Frontal cortex (tissue), 4 donors: ENCODE results near the gene CFAP299. TPM values are rescaled to one million over a fixed set of nuclear protein-coding genes. Genes with fewer than 3 reads are reported as not detected.
"Not testable (repeated sequence)": the region's sequence is repeated elsewhere in the genome, so short reads cannot be mapped to it uniquely, and the experiment has no call there.

ENCODE experiments used
- DNase-seq, 2 donors: peaks; one replicate each; pipeline ENCODE4 v3.0.0; 2012; ENCODE audit warnings: low spot score in 2 of 2
- FAIRE-seq: peaks from 2 replicates; lab custom pipeline; 2012; peaks lifted over from hg19 to GRCh38; lab: Jason Lieb, UNC
- total RNA-seq: library from RNA; depleted of rRNA; stranded (reverse); fragments of >200 nt; gene quantifications from one replicate; pipeline ENCODE4 v1.2.3, GENCODE V29; 2014
- donor health status: control.
- donor health status: control.
- donor health status: control.

CFAP299 gene
- 1.2 TPM for total RNA-seq

DNA sequence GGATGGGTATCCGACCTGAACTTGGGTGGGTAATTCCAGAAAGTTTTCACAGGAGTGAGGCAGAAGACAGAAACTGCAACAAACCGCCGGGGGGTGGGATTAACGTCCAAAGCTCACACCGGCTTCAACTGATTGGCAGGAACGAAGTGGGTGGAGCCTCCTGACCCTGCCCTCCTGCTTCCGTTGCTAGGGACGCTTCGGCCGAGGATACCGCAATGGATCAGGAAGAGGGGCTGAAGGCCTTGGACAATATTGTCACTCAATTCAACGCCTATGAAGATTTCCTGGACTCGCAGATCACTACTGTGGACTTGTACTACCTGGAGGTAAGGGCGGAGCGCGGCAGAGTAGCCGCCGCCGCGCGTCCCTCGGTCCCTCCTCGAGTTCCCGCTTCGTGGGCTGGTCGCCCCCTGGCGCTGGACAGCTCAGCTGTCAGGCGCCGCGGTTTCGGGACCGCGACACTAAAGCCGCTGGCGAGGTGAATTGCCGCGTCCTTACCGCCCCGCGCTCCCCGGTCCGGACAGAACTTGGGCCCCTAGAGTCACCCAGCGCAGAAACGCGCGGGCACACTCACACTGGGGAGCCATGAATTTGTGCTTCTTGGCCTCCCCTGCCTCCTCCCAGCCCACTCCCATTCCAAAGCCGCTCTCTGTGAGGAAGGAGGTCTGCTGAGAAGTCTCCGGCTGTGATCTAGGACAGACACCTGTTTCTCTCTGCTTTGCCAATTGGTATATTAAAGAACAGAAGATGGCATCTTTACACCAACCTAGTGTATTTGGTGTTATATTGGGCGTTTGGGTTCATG lies at the start of gene CFAP299:
Gene CFAP299 (plus strand): TSS at position 177 of the 805 bp plus-strand sequence.
- DNase-seq (peak; percentile 39 to 40), FAIRE-seq (no peak)

DNA sequence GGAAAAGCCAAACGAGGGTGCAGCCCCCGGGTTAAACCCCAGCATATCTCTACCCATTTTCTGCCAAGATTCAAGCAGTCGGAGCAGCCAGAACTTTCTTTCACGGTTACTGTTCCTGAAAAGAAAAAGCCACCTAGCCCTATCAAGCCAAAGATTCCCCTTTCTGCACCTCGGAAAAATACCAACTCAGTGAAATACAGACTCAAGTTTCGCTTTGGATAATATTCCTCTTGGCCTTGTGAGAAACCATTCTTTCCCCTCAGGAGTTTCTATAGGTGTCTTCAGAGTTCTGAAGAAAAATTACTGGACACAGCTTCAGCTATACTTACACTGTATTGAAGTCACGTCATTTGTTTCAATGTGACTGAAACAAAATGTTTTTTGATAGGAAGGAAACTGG lies 49.1 kb upstream of the CFAP299 start:
- DNase-seq (no peak), FAIRE-seq (no peak)

DNA sequence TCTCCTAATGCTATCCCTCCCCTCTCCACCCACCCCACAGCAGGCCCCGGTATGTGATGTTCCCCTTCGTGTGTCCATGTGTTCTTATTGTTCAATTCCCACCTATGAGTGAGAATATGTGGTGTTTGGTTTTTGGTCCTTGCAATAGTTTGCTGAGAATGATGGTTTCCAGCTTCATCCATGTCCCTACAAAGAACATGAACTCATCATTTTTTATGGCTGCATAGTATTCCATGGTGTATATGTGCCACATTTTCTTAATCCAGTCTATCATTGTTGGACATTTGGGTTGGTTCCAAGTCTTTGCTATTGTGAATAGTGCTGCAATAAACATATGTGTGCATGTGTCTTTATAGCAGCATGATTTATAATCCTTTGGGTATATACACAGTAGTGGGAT lies 44.9 kb upstream of the CFAP299 start:
- DNase-seq, FAIRE-seq: not testable (repeated sequence)

DNA sequence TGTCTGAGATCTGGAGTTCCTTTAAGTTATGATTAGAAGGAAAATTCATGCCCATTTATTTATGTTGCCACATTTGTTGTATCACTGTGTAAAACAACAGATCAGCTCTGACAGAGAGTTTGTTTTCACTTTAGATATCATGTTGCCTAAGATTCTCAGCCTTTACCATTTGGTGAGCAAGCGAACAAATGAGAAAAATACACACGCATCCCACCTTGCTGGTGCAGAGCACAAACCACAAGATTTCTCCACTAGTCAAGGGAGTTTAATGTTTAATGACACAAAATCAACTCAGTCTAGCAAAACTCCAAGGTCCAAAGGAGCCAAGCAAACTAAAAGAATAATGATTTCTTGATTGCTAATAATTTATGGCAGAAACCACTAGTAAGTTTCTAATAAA lies 41.3 kb upstream of the CFAP299 start:
- FAIRE-seq = no peak
- DNase-seq = no peak

DNA sequence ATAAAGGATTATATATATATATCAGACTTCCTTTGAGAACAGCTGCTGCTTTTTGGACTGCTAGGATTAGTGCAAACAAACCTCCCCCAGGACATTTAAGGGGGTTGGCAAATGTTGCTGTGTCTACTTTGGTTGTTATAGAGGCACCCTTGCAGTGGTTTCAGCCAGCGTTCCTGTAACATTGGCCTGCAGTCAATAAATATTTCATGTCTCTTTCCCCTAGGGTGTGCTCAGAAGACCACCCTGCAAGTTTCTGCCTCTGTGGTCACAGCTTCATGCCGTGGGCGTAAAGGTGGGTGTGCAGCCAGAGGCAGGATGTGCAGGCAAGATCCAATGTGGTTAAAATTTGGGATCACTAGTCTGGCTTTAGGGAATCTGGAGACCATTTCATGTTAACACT lies 40.2 kb upstream of the CFAP299 start:
- DNase-seq (no peak), FAIRE-seq (no peak)

DNA sequence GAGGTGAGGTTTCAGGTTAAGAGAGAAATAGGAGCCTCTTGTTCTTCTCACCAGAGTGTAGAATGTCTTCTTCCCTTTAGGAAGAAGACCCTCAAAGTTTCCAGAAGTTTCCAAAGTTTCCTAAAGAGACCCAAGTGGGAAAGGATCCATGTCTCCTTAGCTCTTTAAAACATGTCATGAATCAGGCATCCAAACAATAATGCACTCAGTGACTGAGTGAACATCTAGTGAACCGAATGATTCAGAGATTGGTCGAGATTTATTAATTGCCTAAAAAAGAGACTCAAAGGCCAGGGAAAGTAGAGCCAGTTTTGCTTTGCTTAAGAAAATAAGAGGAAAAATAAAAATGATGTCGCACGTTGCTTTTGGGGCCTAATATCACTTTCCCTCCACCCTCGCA lies 39.7 kb upstream of the CFAP299 start:
- FAIRE-seq (no peak), DNase-seq (no peak)

DNA sequence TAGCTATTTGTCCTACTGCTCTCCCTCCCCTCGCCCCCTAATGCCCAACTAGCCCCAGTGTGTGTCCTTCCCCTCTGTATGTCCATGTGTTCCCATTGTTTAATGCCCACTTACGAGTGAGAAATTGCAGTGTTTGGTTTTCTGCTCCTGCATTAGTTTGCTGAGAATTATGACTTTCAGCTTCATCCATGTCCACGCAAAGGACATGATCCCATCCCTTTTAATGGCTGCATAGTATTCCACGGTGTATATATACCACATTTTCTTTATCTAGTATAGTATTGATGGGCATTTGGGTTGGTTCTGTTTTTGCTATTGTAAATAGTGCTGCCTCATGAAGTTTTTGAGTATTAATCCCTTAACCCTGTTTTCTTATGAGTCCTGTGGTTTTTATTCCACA lies 33.6 kb upstream of the CFAP299 start:
- DNase-seq (no peak), FAIRE-seq (no peak)

DNA sequence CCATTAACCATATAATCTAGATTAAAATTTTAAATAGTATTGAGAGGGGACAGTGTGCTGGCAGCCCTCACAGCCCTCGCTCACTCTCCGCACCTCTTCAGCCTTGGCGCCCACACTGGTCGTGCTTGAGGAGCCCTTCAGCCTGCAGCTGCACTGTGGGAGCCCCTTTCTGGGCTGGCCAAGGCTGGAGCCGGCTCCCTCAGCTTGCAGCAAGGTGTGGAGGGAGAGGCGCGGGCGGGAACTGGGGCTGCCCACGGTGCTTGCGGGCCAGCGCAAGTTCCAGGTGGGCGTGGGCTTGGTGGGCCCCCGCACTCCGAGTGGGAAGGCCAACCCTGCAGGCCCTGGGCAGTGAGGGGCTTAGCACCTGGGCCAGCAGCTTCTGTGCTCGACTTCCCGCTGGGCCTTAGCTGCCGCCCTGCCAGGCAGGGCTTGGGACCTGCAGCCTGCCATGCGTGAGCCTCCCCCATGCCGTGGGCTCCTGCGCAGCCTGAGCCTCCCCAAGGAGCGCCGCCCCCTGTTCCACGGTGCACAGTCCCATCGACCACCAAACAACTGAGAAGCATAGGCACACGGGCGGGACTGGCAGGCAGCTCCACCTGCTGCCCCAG lies 32.8 kb upstream of the CFAP299 start:
- no peak for FAIRE-seq
- no peak for DNase-seq

DNA sequence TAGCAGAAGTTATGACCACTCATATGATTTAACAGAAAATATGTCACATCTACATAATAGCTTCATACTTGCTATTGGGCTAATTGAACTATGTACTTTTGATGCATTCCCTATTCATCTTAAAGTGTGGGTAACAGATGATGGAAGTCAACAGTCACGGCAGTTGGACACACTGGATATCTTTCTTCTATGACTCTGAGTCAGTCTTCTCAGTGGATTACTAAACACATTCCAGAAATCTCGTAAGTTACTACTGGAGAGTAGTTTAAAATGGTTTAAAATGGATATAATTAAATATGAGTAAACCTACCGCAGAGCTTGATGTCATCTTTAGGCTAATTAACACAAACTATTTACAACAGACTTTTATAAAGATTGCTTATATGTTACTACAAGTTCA lies 30.1 kb upstream of the CFAP299 start:
- no peak for FAIRE-seq

DNA sequence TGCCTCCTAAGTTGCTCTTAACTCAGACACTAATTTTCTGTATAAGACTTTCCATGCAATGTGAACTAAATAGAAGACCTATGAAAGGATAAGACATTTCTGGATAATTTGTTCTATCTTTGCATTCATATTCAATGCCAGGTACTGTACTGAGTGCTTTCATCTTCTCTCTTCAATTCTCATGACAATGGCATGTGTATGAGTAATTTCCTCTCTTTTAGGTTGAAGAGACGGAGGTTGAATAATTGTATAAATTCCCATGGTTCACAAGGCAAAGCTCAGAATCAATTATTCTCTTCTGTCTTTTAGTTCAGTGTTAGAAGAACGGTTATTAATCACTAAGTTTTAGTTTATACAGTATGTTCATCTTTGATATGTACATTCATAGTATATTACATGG lies 29.3 kb upstream of the CFAP299 start:
- FAIRE-seq (no peak), DNase-seq (no peak)

More for the DNA sequence above, 30.1 kb upstream of the CFAP299 start:
- DNase-seq = no peak

DNA sequence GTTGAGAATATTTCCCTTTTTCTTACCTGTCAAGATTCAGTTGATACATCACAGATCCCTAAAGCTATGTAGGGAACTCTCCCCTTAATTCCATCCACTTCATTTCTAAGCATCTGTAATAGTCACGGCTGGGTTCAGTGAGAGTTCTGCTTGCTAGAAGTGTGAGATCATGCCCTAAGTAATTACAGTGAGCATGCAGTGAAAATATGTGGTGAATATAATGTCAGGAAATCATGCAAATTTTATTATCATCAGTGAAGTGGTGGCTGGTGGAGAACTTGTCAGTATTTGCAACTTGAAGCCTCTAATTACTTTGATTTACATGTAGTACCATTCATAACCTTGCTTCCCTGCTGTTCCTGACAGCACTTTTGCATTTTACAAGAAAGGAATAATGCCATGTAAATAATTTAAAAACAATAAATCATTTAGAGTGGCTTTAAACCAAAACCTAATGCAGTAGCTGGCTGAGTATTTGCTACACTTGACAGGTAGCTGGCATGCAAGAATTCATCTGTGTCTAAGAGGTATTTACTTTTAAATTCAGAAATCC lies 28.3 kb upstream of the CFAP299 start:
- DNase-seq = no peak
- FAIRE-seq = no peak

DNA sequence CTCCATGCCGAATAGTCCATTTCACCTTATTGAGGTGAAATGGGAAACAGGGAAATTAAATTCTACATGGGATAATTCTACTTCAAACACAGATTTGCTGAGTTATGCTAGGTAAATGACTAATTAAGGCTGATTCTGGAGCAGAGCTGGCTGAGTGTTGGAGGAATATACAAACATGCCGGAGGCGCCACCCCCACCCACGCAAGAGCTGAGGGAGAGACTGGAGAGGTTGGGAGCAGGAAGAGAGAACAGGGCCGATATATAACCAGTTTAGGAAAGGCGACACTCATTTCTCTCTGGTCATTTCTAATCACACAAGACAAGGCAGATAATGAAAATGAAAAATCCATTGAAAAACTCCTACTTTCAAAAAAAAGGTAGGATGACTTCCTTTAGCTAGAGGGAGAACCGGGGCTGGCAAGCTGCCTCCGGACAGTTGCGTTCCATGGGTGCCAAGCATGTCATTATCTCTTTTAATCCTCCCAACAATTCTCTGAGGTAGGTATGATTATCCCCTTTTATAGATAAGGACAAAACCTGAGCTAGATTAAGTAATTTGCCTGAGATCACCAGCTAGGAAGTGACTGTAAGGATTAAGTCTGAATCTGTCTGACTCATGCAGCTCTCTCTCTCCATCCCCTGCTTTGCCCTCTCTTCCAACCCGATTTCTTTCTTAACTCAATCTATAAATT lies 27.6 kb upstream of the CFAP299 start:
- FAIRE-seq (no peak), DNase-seq (peak in 1 of 2 donors; percentile 23)

DNA sequence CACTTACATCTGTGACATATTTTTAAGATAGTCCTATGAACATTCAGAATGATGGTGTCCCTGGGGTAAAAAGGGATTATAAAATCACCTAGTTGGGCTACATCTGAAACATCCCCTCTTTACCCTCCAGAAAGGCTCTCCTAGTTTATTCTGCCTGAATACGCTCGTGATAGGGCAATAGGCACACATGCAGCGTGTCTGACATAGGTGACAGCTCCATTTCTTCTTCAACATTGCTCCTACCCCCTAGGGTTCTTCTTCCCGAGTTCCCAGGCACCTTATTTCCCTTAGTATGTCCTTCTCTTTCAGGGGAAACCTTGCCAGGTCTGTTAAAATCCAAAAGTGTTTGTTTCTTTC lies 27.1 kb upstream of the CFAP299 start:
- no peak for FAIRE-seq
- DNase-seq = no peak

DNA sequence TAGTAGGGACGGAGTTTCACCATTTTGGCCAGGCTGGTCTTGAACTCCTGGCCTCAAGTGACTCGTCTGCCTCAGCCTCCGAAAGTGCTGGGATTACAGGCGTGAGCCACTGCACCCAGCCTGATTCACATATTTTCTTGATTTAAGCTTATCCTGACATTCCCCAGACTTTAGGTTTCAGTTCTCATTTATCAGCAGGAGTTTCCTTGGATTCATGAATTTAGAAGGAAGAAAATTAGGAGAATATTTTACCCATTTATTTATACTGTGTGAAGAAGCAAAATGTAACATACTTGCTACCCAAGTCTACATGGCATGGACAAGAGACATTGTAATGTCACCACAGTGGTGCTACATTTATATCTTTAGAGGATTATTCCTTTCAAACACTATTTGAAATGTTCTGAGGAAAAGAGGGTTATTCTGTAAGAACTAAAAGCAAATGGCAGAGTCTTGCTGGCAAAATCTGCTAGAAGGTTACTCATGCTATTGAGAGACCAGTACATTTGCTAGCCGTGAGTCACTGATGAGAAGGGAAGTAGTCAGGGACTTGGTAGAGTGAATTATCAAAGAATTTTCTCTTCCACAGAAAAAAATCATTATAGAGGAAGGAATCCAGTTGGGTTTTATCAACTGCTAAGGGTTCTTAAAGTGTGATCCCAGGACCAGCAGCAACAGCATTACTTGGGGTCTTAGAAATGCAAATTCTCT lies 26.1 kb upstream of the CFAP299 start:
- FAIRE-seq (no peak), DNase-seq (no peak)

DNA sequence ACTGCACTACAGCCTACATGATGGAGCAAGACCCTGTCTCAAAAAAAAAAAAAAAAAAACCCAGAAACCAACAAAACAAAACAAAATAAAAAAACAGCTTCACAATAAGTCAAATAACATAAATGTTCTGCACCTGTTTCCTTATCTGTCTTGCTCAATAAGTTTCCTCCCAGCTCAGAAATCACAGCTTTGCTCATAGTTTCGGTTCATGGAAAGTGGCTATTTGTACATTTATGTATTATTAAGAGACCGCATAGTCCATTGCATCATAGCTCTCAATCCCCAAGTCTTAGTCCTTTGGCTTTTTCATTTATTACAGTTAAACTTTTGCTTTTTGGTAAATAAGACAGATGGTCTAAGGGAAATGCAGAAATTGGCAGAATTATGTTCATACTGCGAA lies 24.4 kb upstream of the CFAP299 start:
- FAIRE-seq = no peak
- DNase-seq = no peak

DNA sequence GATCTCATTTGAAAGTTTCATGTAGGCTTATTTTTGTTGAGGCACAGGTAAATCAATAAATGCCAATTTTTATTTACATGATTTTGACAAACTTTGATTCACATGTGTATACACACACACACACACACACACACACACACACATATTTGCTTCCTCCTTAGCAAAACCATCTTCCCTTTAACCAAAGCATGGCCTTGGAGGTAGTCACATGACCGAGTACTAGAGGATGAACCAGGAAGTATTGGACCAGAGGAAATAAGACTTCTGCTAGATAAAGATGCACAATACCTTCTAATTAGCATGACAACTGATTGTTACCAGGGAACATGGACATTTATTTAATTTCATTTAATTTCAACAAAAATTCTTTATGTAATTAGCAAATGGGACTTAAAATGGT lies 23.4 kb upstream of the CFAP299 start:
- FAIRE-seq (no peak), DNase-seq (no peak)

DNA sequence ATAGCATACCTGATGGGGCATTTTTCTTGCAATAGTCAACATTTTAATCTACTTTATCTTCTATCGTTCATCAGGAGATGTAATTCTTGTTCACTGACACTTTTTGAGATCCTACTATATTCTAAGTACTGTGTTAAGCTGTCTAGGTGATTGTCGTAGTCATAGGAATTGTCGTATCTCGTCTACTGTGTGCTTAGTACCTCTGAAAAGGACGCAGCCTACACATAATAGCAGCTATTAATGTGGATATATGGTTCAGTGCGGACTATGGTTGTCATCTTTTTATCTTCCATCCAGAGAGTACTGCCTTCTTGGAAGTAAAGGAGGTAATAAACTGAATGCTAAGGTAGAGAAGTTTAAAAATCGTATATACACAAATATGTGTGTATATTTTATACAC lies 21.9 kb upstream of the CFAP299 start:
- DNase-seq (no peak), FAIRE-seq (no peak)

DNA sequence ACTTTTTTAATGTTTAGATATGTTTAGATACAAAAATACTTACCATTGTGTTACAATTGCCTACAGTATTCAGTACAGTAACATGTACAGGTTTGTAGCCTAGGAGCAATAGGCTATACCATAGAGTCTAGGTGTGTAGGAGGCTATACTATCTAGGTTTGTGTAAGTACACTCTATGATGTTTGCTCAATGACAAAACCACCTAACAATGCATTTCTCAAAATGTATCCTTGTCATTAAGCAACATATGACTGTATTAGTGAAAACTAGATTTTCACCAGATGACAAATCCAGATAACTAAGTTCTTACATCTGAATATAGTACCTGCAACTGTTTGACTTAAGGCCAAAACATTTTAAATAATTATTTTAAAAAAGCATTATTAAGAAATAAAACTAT lies 19.7 kb upstream of the CFAP299 start:
- FAIRE-seq, DNase-seq: not testable (repeated sequence)

DNA sequence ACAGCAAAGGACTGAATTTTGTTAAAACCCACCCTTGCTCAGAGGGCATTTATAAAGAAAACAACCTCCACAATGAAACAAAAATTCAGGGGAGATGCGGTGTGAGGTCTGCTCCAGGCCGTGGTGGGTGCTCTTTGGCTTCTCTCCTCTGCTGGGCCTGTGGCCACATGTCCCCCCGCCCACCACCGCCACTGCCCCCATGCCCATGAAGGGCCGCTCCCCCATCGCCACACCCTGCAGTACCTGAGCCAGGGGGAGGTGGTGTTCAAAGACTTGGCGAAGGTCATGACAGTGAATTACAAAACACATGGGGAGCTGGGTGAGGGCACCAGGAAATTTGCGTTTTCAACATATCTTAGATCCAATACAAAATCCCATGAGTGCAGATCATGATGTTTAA lies 14.2 kb upstream of the CFAP299 start:
- DNase-seq = no peak
- no peak for FAIRE-seq

DNA sequence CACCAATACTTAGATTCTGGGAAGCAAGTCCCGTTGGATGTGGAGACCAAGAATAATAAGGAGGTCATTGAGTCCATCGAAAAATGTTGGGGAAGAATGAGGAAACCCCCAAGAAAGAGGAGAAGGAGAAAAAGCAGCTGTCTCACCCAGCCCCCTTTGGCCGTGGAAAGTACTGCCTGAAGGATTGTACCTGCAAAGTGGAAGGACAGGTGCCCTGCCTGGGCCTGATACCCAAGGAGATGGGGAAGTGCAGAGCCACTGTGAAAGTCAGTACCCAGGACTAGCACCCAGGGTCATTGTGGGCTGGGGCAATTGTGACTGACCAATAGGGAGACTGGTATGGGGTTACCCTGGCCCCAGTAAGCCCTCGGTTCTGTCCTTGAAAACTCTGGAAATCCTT lies 13.8 kb upstream of the CFAP299 start:
- no peak for FAIRE-seq
- DNase-seq = no peak
